HepG2 (cell line): ENCODE data around the gene VAPA. TPM values are rescaled to one million over a fixed set of nuclear protein-coding genes. Genes with fewer than 3 reads are reported as not detected.

Experiments
- ATAC-seq: fragments of 200-7000 bp; cut with Tn5 transposase; 3 replicates; pipeline ENCODE4 v1.9.1; 2020; ENCODE audit warnings: mild to moderate bottlenecking, moderate library complexity
- BruUV-seq: library from RNA; stranded (reverse); fragments of 400-500 nt; replicated peaks from 2 replicates; lab custom pipeline; 2021; lab: Mats Ljungman, UMichigan
- CTCF ChIA-PET: fragments of 300-600 bp; formaldehyde crosslinking; extraction: SDS; loops from one replicate; lab custom pipeline; 2021; ENCODE audit warnings: low total read pairs, inconsistent platforms, low intra/inter-chr PET ratio; lab: Yijun Ruan, JAX
- POLR2A ChIA-PET: fragments of 350-600 bp; sonication (Branson Sonifier 250); formaldehyde crosslinking; loops from one replicate; lab custom pipeline; 2020; ENCODE audit warnings: antibody characterized with exemption, inconsistent platforms; lab: Yijun Ruan, JAX
- DNase-seq: peaks from one replicate; pipeline ENCODE4 v3.0.0-alpha.2; 2015; ENCODE audit warnings: low spot score
- FAIRE-seq: peaks from 3 replicates; lab custom pipeline; 2011; peaks lifted over from hg19 to GRCh38; lab: Jason Lieb, UNC
- H2AFZ ChIP-seq: one replicate; pipeline ENCODE4 v1.6.1; 2011; ENCODE audit warnings: low read length, inconsistent platforms
- H3K27ac ChIP-seq: fragments of 300-600 bp; 3 replicates; pipeline ENCODE4 v1.8.0; 2011; ENCODE audit warnings: mixed run types, mild to moderate bottlenecking, mixed read lengths, low read length, inconsistent platforms; ENCODE audit not compliant: insufficient read depth; ENCODE audit errors: extremely low read length
- H3K27me3 ChIP-seq, 2 experiments: fragments of 200-600 bp in 1 of 2; 2 replicates in 1 of 2; 3 replicates in 1 of 2; pipeline versions ENCODE4 v1.6.0 to v1.8.0; 2011; ENCODE audit warnings: low read length in 2 of 2, mild to moderate bottlenecking in 2 of 2, moderate library complexity in 2 of 2, inconsistent platforms in 1 of 2; ENCODE audit not compliant: insufficient read depth in 2 of 2, control insufficient read depth in 1 of 2
- H3K36me3 ChIP-seq, 2 experiments: fragments of 200-600 bp in 1 of 2; replicated peaks in 1 of 2; 2 replicates in 1 of 2; 3 replicates in 1 of 2; pipeline versions ENCODE4 v1.5.1 to v1.8.0; 2011; ENCODE audit warnings: low read length in 2 of 2, inconsistent platforms in 1 of 2; ENCODE audit not compliant: insufficient read depth in 2 of 2, control insufficient read depth in 1 of 2
- H3K4me1 ChIP-seq: 2 replicates; pipeline ENCODE4 v1.5.1; 2012; ENCODE audit warnings: low read length, inconsistent platforms; ENCODE audit not compliant: insufficient read depth
- H3K4me2 ChIP-seq: 2 replicates; pipeline ENCODE4 v1.6.0; 2011; ENCODE audit warnings: low read depth, low read length, inconsistent platforms
- H3K4me3 ChIP-seq, 3 experiments: fragments of 200-600 bp in 1 of 3; sonication (generic), shearing (Covaris generic) in 1 of 3; replicated peaks in 1 of 3; 2 replicates each; pipeline ENCODE4 v1.5.1; 2011 to 2016; ENCODE audit warnings: low read length in 3 of 3, inconsistent platforms in 2 of 3, low read depth in 2 of 3, mild to moderate bottlenecking in 2 of 3, control low read depth in 1 of 3, mixed read lengths in 1 of 3; ENCODE audit not compliant: insufficient read depth in 1 of 3
- H3K79me2 ChIP-seq: one replicate; pipeline ENCODE4 v1.6.1; 2011; ENCODE audit warnings: low read length, inconsistent platforms; ENCODE audit not compliant: insufficient read depth
- H3K9ac ChIP-seq: 2 replicates; pipeline ENCODE4 v1.6.0; 2011; ENCODE audit warnings: mild to moderate bottlenecking, low read depth, low read length, inconsistent platforms; ENCODE audit not compliant: insufficient read depth
- H3K9me3 ChIP-seq: 2 replicates; pipeline ENCODE4 v1.5.1; 2012; ENCODE audit warnings: mild to moderate bottlenecking, low read length
- H4K20me1 ChIP-seq: 2 replicates; pipeline ENCODE4 v1.6.0; 2011; ENCODE audit warnings: inconsistent platforms, mild to moderate bottlenecking, low read length, moderate library complexity; ENCODE audit not compliant: insufficient read depth
- HMGXB4 ChIP-seq, 2 experiments: sonication (generic) in 1 of 2; formaldehyde crosslinking in 1 of 2; IDR thresholded peaks; 2 replicates each; pipeline versions ENCODE4 v1.4.0 to v1.6.1; 2018 to 2020; ENCODE audit warnings: missing genetic modification reagents in 2 of 2, borderline replicate concordance in 1 of 2, low read depth in 1 of 2, mild to moderate bottlenecking in 1 of 2, missing biosample characterization in 1 of 2
- IRF9 ChIP-seq: sonication (generic); formaldehyde crosslinking; IDR thresholded peaks from 2 replicates; pipeline ENCODE4 v1.8.0; 2022; ENCODE audit warnings: missing genetic modification reagents, mild to moderate bottlenecking, borderline replicate concordance
- KAT2B ChIP-seq: fragments of 150-350 bp; IDR thresholded peaks from 2 replicates; pipeline ENCODE4 v1.6.1; 2014; ENCODE audit warnings: low read depth, low read length, borderline replicate concordance
- KDM1A ChIP-seq: IDR thresholded peaks from 2 replicates; pipeline ENCODE4 v1.6.1; 2016; ENCODE audit warnings: missing compliant biosample characterization
- SRF ChIP-seq: IDR thresholded peaks from 2 replicates; pipeline ENCODE4 v1.6.1; 2011; ENCODE audit warnings: mild to moderate bottlenecking, low read depth, low read length, moderate library complexity
- ZBTB39 ChIP-seq: sonication (generic); formaldehyde crosslinking; IDR thresholded peaks from 2 replicates; pipeline ENCODE4 v1.5.0; 2020; ENCODE audit warnings: missing genetic modification reagents
- ZGPAT ChIP-seq: IDR thresholded peaks from 2 replicates; pipeline ENCODE4 v1.6.1; 2016; ENCODE audit warnings: mild to moderate bottlenecking
- ZNF782 ChIP-seq: sonication (generic); formaldehyde crosslinking; IDR thresholded peaks from 2 replicates; pipeline ENCODE4 v1.4.0; 2020; ENCODE audit warnings: missing genetic modification reagents, mild to moderate bottlenecking, borderline replicate concordance
- WGBS: methylation state at CpG from one replicate; pipeline ENCODE4 v1.1.6; 2017; ENCODE audit warnings: low lambda C conversion rate; 5-methylcytosine and 5-hydroxymethylcytosine counted together
- in situ Hi-C: cut with HindIII; loops from 2 replicates; pipeline ENCODE4 v1.10.0; 2017; ENCODE audit warnings: low pct_unique_long_range_greater_than_20kb; ENCODE audit not compliant: extremely low pct_ligation_motif_present
- intact Hi-C: fragments of 100-400 bp; cut with micrococcal nuclease; formaldehyde crosslinking; loops from one replicate; pipeline ENCODE4 v1.10.0; 2022; ENCODE audit not compliant: unreplicated experiment
- polyA plus RNA-seq, 8 experiments: library from polyadenylated mRNA; depleted of rRNA in 3 of 8; stranded (reverse) in 7 of 8; unstranded in 1 of 8; fragments of >200 nt; fragmentation: Illumina TruSeq in 4 of 8; extraction: Trizol in 4 of 8; gene quantifications; 2 replicates each; pipeline versions ENCODE4 v1.2.1 to v1.2.3, GENCODE V29; 2011 to 2016; ENCODE audit warnings: low read depth in 4 of 8, missing spikeins in 1 of 8, mixed read lengths in 1 of 8; ENCODE audit not compliant: insufficient read depth in 1 of 8
- total RNA-seq, 5 experiments: library from RNA; depleted of rRNA; stranded (reverse); fragments of >200 nt; fragmentation: Illumina TruSeq; extraction: Trizol; gene quantifications; 2 replicates each; pipeline ENCODE4 v1.2.3, GENCODE V29; 2016; ENCODE audit warnings: low read depth in 1 of 5

VAPA gene
- total and polyA plus RNA-seq, 2 of the 13 experiments (the other 11 are each of a cell fraction or from before 2014, with no cell fraction given), result 167 to 294 TPM

GRCh38 chr18:9994026-9994570, 80.3 kb downstream of the VAPA start:
- ChIA-PET POLR2A (no interaction called here), CTCF (no interaction called here)
- Histone ChIP-seq H3K4me1 (peaks cover 14% of the 10 kb centered on the region), H3K9me3 (peaks cover 15% of the 10 kb centered on the region), H4K20me1 (no peaks in the 10 kb centered on the region), H3K27me3 (peaks cover 0 to 26% of the 10 kb centered on the region in 2 experiments; a peak in 4 of 5 replicates), H3K27ac (no peak overlapping the region), H3K9ac (no peak overlapping the region), H3K36me3 (no peaks in the 10 kb centered on the region), H2AFZ (no peak overlapping the region), H3K4me3 (no peak overlapping the region), H3K79me2 (no peaks in the 10 kb centered on the region), H3K4me2 (no peak overlapping the region)
- BruUV-seq, result no TSS peak
- in situ Hi-C loops, result no loop called here
- DNase-seq (no peak), ATAC-seq (no peak), FAIRE-seq (no peak)
- TF ChIP-seq ZGPAT (CRISPR knock-in tag), result no peak
- TF ChIP-seq HMGXB4 (CRISPR knock-in tag; IDR thresholded peaks at IDR 0.05; ENCODE audit: borderline replicate concordance in 1 of 2, low read depth in 1 of 2), result no peak
- TF ChIP-seq ZNF782 (CRISPR knock-in tag), result no peak
- TF ChIP-seq KDM1A (CRISPR knock-in tag), result no peak
- TF ChIP-seq ZBTB39 (CRISPR knock-in tag), result no peak
- TF ChIP-seq IRF9, result no peak
- TF ChIP-seq SRF, result no peak
- no peak for TF ChIP-seq KAT2B
- 27% methylated on average over 10 of the region's 11 CpGs for WGBS
- intact Hi-C loops, result no loop called here
